Activated naive CD8-positive, alpha-beta T cell treated with anti-CD3 and anti-CD28 coated beads for 36 hours (primary cell): Measurements from ENCODE around the gene SHISAL2A. TPM values are rescaled to one million over a fixed set of nuclear protein-coding genes. Genes with fewer than 3 reads are reported as not detected.

Source experiments
- DNase-seq: peaks from one replicate; pipeline ENCODE4 v3.0.0; 2021
- H3K27ac Mint-ChIP-seq: one replicate; pipeline ENCODE4 v1.8.0; 2022; ENCODE audit warnings: mild to moderate bottlenecking, moderate library complexity, mixed read lengths
- H3K27me3 Mint-ChIP-seq: one replicate; pipeline ENCODE4 v1.8.0; 2022; ENCODE audit warnings: mild to moderate bottlenecking, mixed read lengths
- H3K36me3 Mint-ChIP-seq: one replicate; pipeline ENCODE4 v1.8.0; 2021; ENCODE audit warnings: mild to moderate bottlenecking, mixed read lengths
- H3K4me1 Mint-ChIP-seq: one replicate; pipeline ENCODE4 v1.8.0; 2021; ENCODE audit warnings: mixed read lengths
- H3K4me3 Mint-ChIP-seq: one replicate; pipeline ENCODE4 v1.8.0; 2022; ENCODE audit warnings: mild to moderate bottlenecking, moderate library complexity, mixed read lengths
- H3K9me3 Mint-ChIP-seq: one replicate; pipeline ENCODE4 v1.8.0; 2022; ENCODE audit warnings: mixed read lengths
- total RNA-seq, 2 experiments: library from RNA; stranded (reverse); gene quantifications; one replicate each; pipeline ENCODE4 v1.2.3, GENCODE V29; 2021

The SHISAL2A gene
- total RNA-seq, 2 experiments from 2014 or later: 13.7 to 14.2 TPM

- DNase-seq: peak; percentile 21
Observed at GRCh38 chr1:52602856-52603600, 29.9 kb upstream of the SHISAL2A start.

GRCh38 chr1:52603630-52604029 is 29.3 kb upstream of the SHISAL2A start:
- no peaks in the 10 kb centered on the region for H3K27me3 Mint-ChIP-seq
- H3K36me3 Mint-ChIP-seq: peaks cover 25% of the 10 kb centered on the region
- peak overlapping the region; percentile 90 for H3K4me3 Mint-ChIP-seq
- H3K27ac Mint-ChIP-seq: peak overlapping the region; percentile 94
- peaks cover 32% of the 10 kb centered on the region for H3K4me1 Mint-ChIP-seq
- no peak for DNase-seq
- no peaks in the 10 kb centered on the region for H3K9me3 Mint-ChIP-seq

More at GRCh38 chr1:52602856-52603600, 29.9 kb upstream of the SHISAL2A start:
- Mint-ChIP-seq H3K4me3 (peak overlapping the region; percentile 90), H3K27ac (peak overlapping the region; percentile 94), H3K36me3 (peaks cover 25% of the 10 kb centered on the region), H3K27me3 (no peaks in the 10 kb centered on the region), H3K4me1 (peaks cover 32% of the 10 kb centered on the region), H3K9me3 (no peaks in the 10 kb centered on the region)

DNA sequence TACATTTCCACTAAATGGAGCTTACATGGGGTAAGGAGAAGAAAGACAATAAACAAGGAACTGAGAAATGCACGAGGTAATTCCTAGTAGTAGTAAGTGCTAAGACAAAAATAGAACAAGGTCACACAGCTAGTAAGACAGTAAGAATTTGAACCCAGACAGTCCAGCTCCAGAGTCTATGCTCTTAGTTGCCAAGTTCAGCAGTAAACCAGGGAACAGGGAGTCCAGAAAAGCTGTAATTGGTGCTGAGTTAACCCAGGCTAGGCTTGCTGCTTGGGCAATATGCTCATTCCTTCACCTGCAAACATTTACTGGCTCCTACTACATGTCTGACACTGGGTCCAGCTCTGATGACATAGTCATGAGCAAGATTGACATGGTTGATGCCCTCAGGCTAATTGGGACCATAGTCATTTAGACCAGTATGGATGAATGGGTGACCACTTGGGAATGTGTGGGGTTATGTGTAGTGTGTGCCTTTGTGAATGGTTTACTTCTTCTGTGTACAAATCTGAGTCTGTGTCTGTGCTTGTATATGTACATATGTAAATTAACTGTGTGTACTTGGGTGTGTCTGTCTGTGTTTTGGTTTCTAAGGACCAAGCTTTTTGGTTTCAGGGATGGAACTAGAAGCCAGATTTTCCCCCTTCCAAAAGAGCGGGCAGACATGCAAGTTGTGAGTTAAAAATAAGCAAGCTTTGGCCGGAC is 28.8 kb upstream of the SHISAL2A start:
- Mint-ChIP-seq H3K9me3 (no peaks in the 10 kb centered on the region), H3K27ac (peak overlapping the region; percentile 94), H3K4me3 (peak overlapping the region; percentile 90), H3K36me3 (peaks cover 27% of the 10 kb centered on the region), H3K27me3 (no peaks in the 10 kb centered on the region), H3K4me1 (peaks cover 32% of the 10 kb centered on the region)
- no peak for DNase-seq

GRCh38 chr1:52613636-52614373 is 19.2 kb upstream of the SHISAL2A start:
- peaks cover 8% of the 10 kb centered on the region for H3K36me3 Mint-ChIP-seq
- no peak overlapping the region for H3K27ac Mint-ChIP-seq

DNA sequence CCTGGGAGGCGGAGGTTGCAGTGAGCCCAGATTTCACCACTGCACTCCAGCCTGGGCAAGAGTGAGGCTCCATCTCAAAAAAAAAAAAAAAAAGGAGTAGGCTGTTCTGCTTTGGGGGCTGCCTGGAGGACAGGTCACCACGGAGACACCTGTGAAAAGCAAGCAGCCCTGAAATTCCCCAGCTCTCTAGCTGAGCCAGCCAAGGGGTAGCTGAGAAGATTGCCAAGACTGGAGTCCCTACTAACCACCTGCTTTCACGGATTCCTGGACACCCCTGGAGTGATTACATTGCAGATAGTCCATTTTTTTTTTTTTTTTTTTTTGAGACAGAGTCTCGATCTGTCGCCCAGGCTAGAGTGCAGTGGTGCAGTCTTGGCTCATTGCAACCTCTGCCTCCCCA is 18.3 kb upstream of the SHISAL2A start:
- H3K4me1 Mint-ChIP-seq: peaks cover 11% of the 10 kb centered on the region
- no peak overlapping the region for H3K27ac Mint-ChIP-seq

More at GRCh38 chr1:52613636-52614373, 19.2 kb upstream of the SHISAL2A start:
- Mint-ChIP-seq H3K4me1 (peaks cover 11% of the 10 kb centered on the region), H3K4me3 (no peak overlapping the region), H3K9me3 (no peaks in the 10 kb centered on the region), H3K27me3 (no peaks in the 10 kb centered on the region)
- DNase-seq: no peak

DNA sequence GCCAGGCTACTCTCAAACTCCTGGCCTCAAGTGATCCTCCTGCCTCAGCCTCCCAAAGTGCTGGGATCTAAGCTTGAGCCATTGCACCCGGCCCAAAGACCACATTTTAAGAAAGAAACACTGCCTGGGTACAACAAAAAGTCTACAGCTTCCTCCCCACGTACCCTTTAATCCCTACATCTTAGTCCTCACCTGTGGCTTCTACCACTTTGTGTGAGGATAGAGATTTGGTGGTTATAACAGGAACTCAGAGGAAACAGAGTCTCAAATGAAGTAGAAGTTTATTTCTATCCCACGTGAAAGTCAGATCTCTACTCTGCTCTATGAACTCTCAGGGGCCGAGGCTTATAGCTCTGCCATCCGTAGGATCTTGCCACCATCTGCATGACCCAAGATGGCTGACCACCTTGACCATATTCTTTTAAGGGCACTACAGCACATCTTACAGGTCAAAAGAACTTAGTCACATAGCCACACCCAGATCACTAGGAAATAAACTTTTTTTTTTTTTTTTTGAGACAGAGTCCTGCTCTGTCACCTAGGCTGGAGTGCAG is 17.4 kb upstream of the SHISAL2A start:
- Mint-ChIP-seq H3K9me3 (no peaks in the 10 kb centered on the region), H3K36me3 (peaks cover 10% of the 10 kb centered on the region), H3K4me3 (no peak overlapping the region), H3K27me3 (no peaks in the 10 kb centered on the region), H3K27ac (peak overlapping the region; percentile 25), H3K4me1 (peaks cover 11% of the 10 kb centered on the region)
- DNase-seq: no peak

More for the DNA sequence above, 18.3 kb upstream of the SHISAL2A start:
- no peak for DNase-seq
- Mint-ChIP-seq H3K4me3 (no peak overlapping the region), H3K9me3 (no peaks in the 10 kb centered on the region), H3K27me3 (no peaks in the 10 kb centered on the region), H3K36me3 (peaks cover 7% of the 10 kb centered on the region)

DNA sequence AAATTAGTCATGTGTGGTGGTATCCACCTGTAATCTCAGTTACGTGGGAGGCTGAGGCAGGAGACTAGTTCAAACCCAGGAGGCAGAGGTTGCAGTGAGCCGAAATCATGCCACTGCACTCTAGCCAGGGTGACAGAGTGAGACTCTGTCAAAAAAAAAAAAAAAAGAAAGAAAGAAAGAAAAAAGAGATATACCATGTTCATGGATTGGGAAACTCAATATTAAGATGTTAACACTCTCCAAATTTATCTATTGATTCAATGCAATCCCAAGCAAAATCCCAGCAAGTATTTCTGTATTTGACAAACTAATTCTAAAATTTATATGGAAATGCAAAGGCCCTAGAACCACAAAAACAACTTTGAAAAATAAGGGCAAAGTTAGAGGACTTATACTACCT is 11.0 kb upstream of the SHISAL2A start:
- Mint-ChIP-seq H3K27me3 (no peaks in the 10 kb centered on the region), H3K36me3 (peaks cover 16% of the 10 kb centered on the region), H3K4me1 (peaks cover 9% of the 10 kb centered on the region), H3K27ac (no peak overlapping the region), H3K9me3 (peaks cover 2% of the 10 kb centered on the region), H3K4me3 (no peak overlapping the region)
- DNase-seq: no peak

DNA sequence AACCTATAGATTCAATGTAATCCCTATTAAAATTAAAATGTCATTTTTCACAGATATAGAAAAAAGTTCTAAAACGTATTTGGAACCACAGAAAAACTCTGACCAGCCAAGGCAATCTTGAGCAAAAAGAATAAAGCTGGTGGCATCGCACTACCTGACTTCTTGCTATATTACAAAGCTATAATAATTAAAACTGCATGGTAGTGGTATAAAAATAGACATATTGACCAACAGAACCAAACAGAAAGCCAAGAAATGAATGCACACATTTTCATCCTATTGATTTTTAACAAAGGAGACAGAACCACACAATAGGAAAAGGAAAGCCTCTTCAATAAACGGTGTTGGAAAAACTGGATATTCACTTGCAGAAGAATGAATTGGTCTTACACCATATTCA is 9.2 kb upstream of the SHISAL2A start:
- DNase-seq: no peak
- H3K27ac Mint-ChIP-seq: no peak overlapping the region
- H3K4me3 Mint-ChIP-seq: no peak overlapping the region
- peaks cover 2% of the 10 kb centered on the region for H3K9me3 Mint-ChIP-seq
- no peaks in the 10 kb centered on the region for H3K27me3 Mint-ChIP-seq
- H3K4me1 Mint-ChIP-seq: peaks cover 5% of the 10 kb centered on the region
- peaks cover 16% of the 10 kb centered on the region for H3K36me3 Mint-ChIP-seq

- peaks cover 19% of the 10 kb centered on the region for H3K4me1 Mint-ChIP-seq
- no peak for DNase-seq
Observed at GRCh38 chr1:52627028-52627427, 5.9 kb upstream of the SHISAL2A start.

GRCh38 chr1:52628614-52629324 is 4.2 kb upstream of the SHISAL2A start:
- Mint-ChIP-seq H3K27ac (no peak overlapping the region), H3K27me3 (no peaks in the 10 kb centered on the region), H3K4me1 (peaks cover 28% of the 10 kb centered on the region), H3K36me3 (peaks cover 5% of the 10 kb centered on the region), H3K9me3 (peaks cover 2% of the 10 kb centered on the region), H3K4me3 (no peak overlapping the region)
- no peak for DNase-seq

More at GRCh38 chr1:52627028-52627427, 5.9 kb upstream of the SHISAL2A start:
- H3K27ac Mint-ChIP-seq: no peak overlapping the region
- H3K36me3 Mint-ChIP-seq: peaks cover 10% of the 10 kb centered on the region
- H3K4me3 Mint-ChIP-seq: no peak overlapping the region
- peaks cover 2% of the 10 kb centered on the region for H3K9me3 Mint-ChIP-seq
- H3K27me3 Mint-ChIP-seq: no peaks in the 10 kb centered on the region

DNA sequence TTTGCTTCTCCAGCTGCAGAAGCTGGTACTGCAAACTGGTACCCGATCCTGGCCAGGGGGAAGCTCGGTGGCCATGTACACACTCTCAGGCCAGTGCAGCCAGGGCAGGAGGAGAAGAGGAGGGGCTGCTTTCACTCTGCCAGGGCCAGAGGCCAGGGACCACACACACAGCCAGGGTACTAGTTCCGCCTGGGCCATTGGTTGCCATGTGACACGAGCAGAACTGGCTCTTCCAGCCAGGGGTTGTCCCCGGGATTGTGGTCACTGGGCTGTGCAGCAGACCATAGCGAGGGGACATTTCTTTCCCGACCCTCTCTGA is 3.7 kb upstream of the SHISAL2A start:
- Mint-ChIP-seq H3K9me3 (no peaks in the 10 kb centered on the region), H3K27ac (no peak overlapping the region), H3K27me3 (no peaks in the 10 kb centered on the region), H3K36me3 (peaks cover 7% of the 10 kb centered on the region), H3K4me1 (peaks cover 33% of the 10 kb centered on the region), H3K4me3 (no peak overlapping the region)
- no peak for DNase-seq

DNA sequence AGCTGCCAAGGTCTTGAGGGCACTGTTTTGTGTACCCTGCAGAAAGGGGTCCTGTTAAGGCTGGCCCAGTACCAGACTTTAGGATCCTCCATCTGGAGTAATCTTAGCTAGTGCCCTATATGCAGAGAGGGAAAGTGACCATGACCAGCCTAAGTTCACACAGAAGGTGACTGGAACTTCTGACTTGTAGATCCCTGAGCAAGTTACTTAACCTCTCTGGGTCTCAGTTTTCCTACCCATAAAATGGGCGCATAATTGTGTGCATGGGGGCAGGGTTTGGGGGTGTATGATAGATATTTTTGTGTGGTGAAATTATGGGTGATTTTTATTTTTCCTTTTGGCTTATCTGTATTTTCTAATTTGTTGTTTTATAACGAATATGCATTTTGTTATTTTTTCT is 3.3 kb upstream of the SHISAL2A start:
- peaks cover 10% of the 10 kb centered on the region for H3K36me3 Mint-ChIP-seq
- no peaks in the 10 kb centered on the region for H3K9me3 Mint-ChIP-seq
- no peak for DNase-seq
- H3K27ac Mint-ChIP-seq: no peak overlapping the region
- no peaks in the 10 kb centered on the region for H3K27me3 Mint-ChIP-seq
- no peak overlapping the region for H3K4me3 Mint-ChIP-seq
- H3K4me1 Mint-ChIP-seq: peaks cover 36% of the 10 kb centered on the region

GRCh38 chr1:52631759-52632331 is 1.1 kb upstream of the SHISAL2A start:
- peaks cover 11% of the 10 kb centered on the region for H3K36me3 Mint-ChIP-seq
- peak overlapping the region; percentile 86 for H3K4me3 Mint-ChIP-seq
- peak; percentile 10 for DNase-seq
- H3K9me3 Mint-ChIP-seq: no peaks in the 10 kb centered on the region
- peaks cover 50% of the 10 kb centered on the region for H3K4me1 Mint-ChIP-seq
- H3K27ac Mint-ChIP-seq: peak overlapping the region; percentile 93
- no peaks in the 10 kb centered on the region for H3K27me3 Mint-ChIP-seq

- Mint-ChIP-seq H3K27ac (peak overlapping the region; percentile 94), H3K36me3 (peaks cover 16% of the 10 kb centered on the region), H3K4me3 (peak overlapping the region; percentile 88), H3K9me3 (no peaks in the 10 kb centered on the region), H3K4me1 (peaks cover 65% of the 10 kb centered on the region), H3K27me3 (no peaks in the 10 kb centered on the region)
- peak; percentile 49 for DNase-seq
Observed at GRCh38 chr1:52633291-52633754, 355 bp downstream of the SHISAL2A start.
